ENCODE data around the gene EXTL2. TPM values are rescaled to one million over a fixed set of nuclear protein-coding genes. Genes with fewer than 3 reads are reported as not detected.

The EXTL2 gene
- total RNA-seq, 4 donors from 2014 or later = 1.4 to 7.4 (median 2.5) TPM

- DNase-seq = no peak
- peaks cover 0 to 11% (median 0%) of the 10 kb centered on the region in 3 donors for H3K4me1 ChIP-seq
- H3K9me3 ChIP-seq = no peaks in the 10 kb centered on the region
- H3K27ac ChIP-seq = no peak overlapping the region
- no peak overlapping the region for H3K4me3 ChIP-seq
- no peak for TF ChIP-seq POLR2A (IDR thresholded peaks at IDR 0.05)
- TF ChIP-seq, protein P1, sequence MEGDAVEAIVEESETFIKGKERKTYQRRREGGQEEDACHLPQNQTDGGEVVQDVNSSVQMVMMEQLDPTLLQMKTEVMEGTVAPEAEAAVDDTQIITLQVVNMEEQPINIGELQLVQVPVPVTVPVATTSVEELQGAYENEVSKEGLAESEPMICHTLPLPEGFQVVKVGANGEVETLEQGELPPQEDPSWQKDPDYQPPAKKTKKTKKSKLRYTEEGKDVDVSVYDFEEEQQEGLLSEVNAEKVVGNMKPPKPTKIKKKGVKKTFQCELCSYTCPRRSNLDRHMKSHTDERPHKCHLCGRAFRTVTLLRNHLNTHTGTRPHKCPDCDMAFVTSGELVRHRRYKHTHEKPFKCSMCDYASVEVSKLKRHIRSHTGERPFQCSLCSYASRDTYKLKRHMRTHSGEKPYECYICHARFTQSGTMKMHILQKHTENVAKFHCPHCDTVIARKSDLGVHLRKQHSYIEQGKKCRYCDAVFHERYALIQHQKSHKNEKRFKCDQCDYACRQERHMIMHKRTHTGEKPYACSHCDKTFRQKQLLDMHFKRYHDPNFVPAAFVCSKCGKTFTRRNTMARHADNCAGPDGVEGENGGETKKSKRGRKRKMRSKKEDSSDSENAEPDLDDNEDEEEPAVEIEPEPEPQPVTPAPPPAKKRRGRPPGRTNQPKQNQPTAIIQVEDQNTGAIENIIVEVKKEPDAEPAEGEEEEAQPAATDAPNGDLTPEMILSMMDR (IDR thresholded peaks at IDR 0.05) = no peak
- no peaks in the 10 kb centered on the region for H3K27me3 ChIP-seq
- no peaks in the 10 kb centered on the region for H3K36me3 ChIP-seq
- intact Hi-C loops (cut with DNase I) = no loop called here
Measured at GRCh38 chr1:100879422-100879821, 15.2 kb downstream of the EXTL2 start.

- no peak overlapping the region for H3K27ac ChIP-seq
- no peaks in the 10 kb centered on the region for H3K36me3 ChIP-seq
- DNase-seq = no peak
- no peaks in the 10 kb centered on the region for H3K4me1 ChIP-seq
- no peaks in the 10 kb centered on the region for H3K27me3 ChIP-seq
- no peak for TF ChIP-seq POLR2A (IDR thresholded peaks at IDR 0.05)
- TF ChIP-seq, protein P1 (IDR thresholded peaks at IDR 0.05) = no peak
- no peaks in the 10 kb centered on the region for H3K9me3 ChIP-seq
- H3K4me3 ChIP-seq = no peak overlapping the region
- intact Hi-C loops (cut with DNase I) = no loop called here
Measured at GRCh38 chr1:100876291-100876690, 18.4 kb downstream of the EXTL2 start.

GRCh38 chr1:100875228-100875627 lies 19.4 kb downstream of the EXTL2 start:
- Histone ChIP-seq H3K27me3 (no peaks in the 10 kb centered on the region), H3K4me3 (no peak overlapping the region), H3K36me3 (no peaks in the 10 kb centered on the region), H3K4me1 (no peaks in the 10 kb centered on the region), H3K9me3 (no peaks in the 10 kb centered on the region), H3K27ac (no peak overlapping the region)
- WGBS, 2 donors = 78 to 85% methylated on average over 3 of the region's 3 CpGs
- no peak for DNase-seq
- intact Hi-C loops (cut with DNase I) = no loop called here
- no peak for TF ChIP-seq POLR2A (IDR thresholded peaks at IDR 0.05)
- TF ChIP-seq, protein P1 (IDR thresholded peaks at IDR 0.05) = no peak

DNA sequence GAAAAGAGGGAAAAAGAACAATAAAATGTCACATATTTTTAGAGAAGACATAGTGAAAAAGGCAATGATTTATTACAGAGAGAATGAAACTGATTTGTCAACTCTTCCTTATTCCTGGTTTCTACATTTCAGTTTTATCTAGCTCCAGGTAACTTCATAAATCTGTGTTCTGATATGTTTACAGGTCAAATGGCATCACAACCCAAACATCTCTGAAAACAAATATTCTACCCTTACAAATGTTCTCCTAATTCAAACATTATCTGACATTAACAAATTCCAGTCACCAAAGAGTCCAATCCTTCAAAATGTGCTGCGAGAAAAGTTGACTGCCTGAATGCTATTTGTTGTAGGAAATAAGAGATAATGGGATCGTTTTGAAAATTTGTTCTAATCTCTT lies 20.2 kb downstream of the EXTL2 start:
- H3K36me3 ChIP-seq = no peaks in the 10 kb centered on the region
- H3K9me3 ChIP-seq = no peaks in the 10 kb centered on the region
- WGBS, 2 donors = 79 to 80% methylated on average over 2 of the region's 2 CpGs
- DNase-seq = no peak
- H3K27me3 ChIP-seq = no peaks in the 10 kb centered on the region
- TF ChIP-seq, protein P1 (IDR thresholded peaks at IDR 0.05) = no peak
- TF ChIP-seq POLR2A (IDR thresholded peaks at IDR 0.05) = no peak
- intact Hi-C loops (cut with DNase I) = no loop called here
- H3K4me1 ChIP-seq = no peaks in the 10 kb centered on the region
- no peak overlapping the region for H3K27ac ChIP-seq
- no peak overlapping the region for H3K4me3 ChIP-seq

GRCh38 chr1:100869996-100870395 lies 24.6 kb downstream of the EXTL2 start:
- H3K27ac ChIP-seq = no peak overlapping the region
- DNase-seq = no peak
- intact Hi-C loops (cut with DNase I) = loop anchor here (5.0 kb wide), 1 partner anchor 403 kb away; no protein-coding TSS in a partner anchor
- no peaks in the 10 kb centered on the region for H3K27me3 ChIP-seq
- WGBS, 2 donors = 78 to 79% methylated on average over 2 of the region's 2 CpGs
- H3K36me3 ChIP-seq = no peaks in the 10 kb centered on the region
- H3K9me3 ChIP-seq = no peaks in the 10 kb centered on the region
- H3K4me1 ChIP-seq = peaks cover 0 to 5% (median 0%) of the 10 kb centered on the region in 3 donors
- no peak for TF ChIP-seq POLR2A (IDR thresholded peaks at IDR 0.05)
- TF ChIP-seq, protein P1 (IDR thresholded peaks at IDR 0.05) = no peak
- H3K4me3 ChIP-seq = no peak overlapping the region
